ENCODE data around the gene MED25. TPM values are rescaled to one million over a fixed set of nuclear protein-coding genes. Genes with fewer than 3 reads are reported as not detected.

Gene MED25
- total RNA-seq, 1 donor from 2014 or later = 88.8 TPM

GRCh38 chr19:49874503-49875157, 56.5 kb downstream of the MED25 start:
- peaks cover 38% of the 10 kb centered on the region for H3K4me1 Mint-ChIP-seq
- ATAC-seq (ENCODE audit: low read depth) (no peak), DNase-seq (no peak)
- intact Hi-C loops (cut with micrococcal nuclease) = loop anchor here (5.0 to 10.0 kb wide), 4 partner anchors 282 to 880 kb away; partner anchors contain the start of genes ALDH16A1, C19orf73, GYS1 and LIN7B
- no peaks in the 10 kb centered on the region for H3K9me3 Mint-ChIP-seq
- no peak for TF ChIP-seq CTCF (IDR thresholded peaks at IDR 0.05)
- H3K27me3 Mint-ChIP-seq = no peaks in the 10 kb centered on the region
- ChIA-PET POLR2A (interaction anchor here (1.2 to 4.5 kb wide), 3 partner anchors 24 to 55 kb away, joined by 3 to 73 read pairs (median 26); partner anchors contain the start of genes ATF5, NUP62 and PTOV1), CTCF (no interaction called here)
- H3K36me3 Mint-ChIP-seq (ENCODE audit: low read depth) = peaks cover 19% of the 10 kb centered on the region
- no peak overlapping the region for H3K27ac Mint-ChIP-seq
- no peak overlapping the region for H3K4me3 Mint-ChIP-seq

GRCh38 chr19:49875177-49875576, 57.1 kb downstream of the MED25 start:
- DNase-seq (no peak), ATAC-seq (ENCODE audit: low read depth) (no peak)
- Mint-ChIP-seq H3K4me3 (no peak overlapping the region), H3K4me1 (peaks cover 36% of the 10 kb centered on the region), H3K9me3 (no peaks in the 10 kb centered on the region), H3K27ac (no peak overlapping the region), H3K36me3 (ENCODE audit: low read depth) (peaks cover 22% of the 10 kb centered on the region), H3K27me3 (no peaks in the 10 kb centered on the region)
- CTCF ChIA-PET = interaction anchor here (1.0 kb wide), 1 partner anchor 20 kb away, joined by 4 read pairs; no protein-coding TSS in a partner anchor
- no peak for TF ChIP-seq CTCF (IDR thresholded peaks at IDR 0.05)
- intact Hi-C loops (cut with micrococcal nuclease) = loop anchor here (5.0 to 10.0 kb wide), 4 partner anchors 283 to 880 kb away; partner anchors contain the start of genes ALDH16A1, C19orf73, GYS1 and LIN7B
- POLR2A ChIA-PET = interaction anchor here (0.5 to 4.5 kb wide), 9 partner anchors 7 to 334 kb away, joined by 3 to 73 read pairs (median 17); partner anchors contain the start of genes AP2A1, ATF5, FUZ and IL4I1

GRCh38 chr19:49875857-49876421, 57.9 kb downstream of the MED25 start:
- intact Hi-C loops (cut with micrococcal nuclease) = loop anchor here (1.0 to 10.0 kb wide), 10 partner anchors 26 to 1237 kb away; partner anchors contain the start of genes ALDH16A1, C19orf73, GYS1 and JOSD2
- DNase-seq (peak; percentile 64), ATAC-seq (ENCODE audit: low read depth) (no peak)
- no peak overlapping the region for H3K4me3 Mint-ChIP-seq
- TF ChIP-seq CTCF (IDR thresholded peaks at IDR 0.05) = no peak
- H3K36me3 Mint-ChIP-seq (ENCODE audit: low read depth) = peaks cover 29% of the 10 kb centered on the region
- peaks cover 29% of the 10 kb centered on the region for H3K4me1 Mint-ChIP-seq
- no peaks in the 10 kb centered on the region for H3K9me3 Mint-ChIP-seq
- ChIA-PET POLR2A (interaction anchor here (0.6 to 4.5 kb wide), 20 partner anchors 8 to 380 kb away, joined by 3 to 73 read pairs (median 14); partner anchors contain the start of genes AP2A1, ATF5, FUZ and IL4I1), CTCF (interaction anchor here (1.0 to 1.7 kb wide), 3 partner anchors 17 to 63 kb away, joined by 3 to 4 read pairs (median 4); partner anchors contain the start of gene FUZ)
- no peak overlapping the region for H3K27ac Mint-ChIP-seq
- no peaks in the 10 kb centered on the region for H3K27me3 Mint-ChIP-seq

GRCh38 chr19:49876422-49877019, 58.4 kb downstream of the MED25 start:
- no peak for TF ChIP-seq CTCF (IDR thresholded peaks at IDR 0.05)
- ATAC-seq (ENCODE audit: low read depth) (peak; percentile 61), DNase-seq (peak; percentile 96)
- CTCF ChIA-PET = interaction anchor here (1.3 to 1.7 kb wide), 2 partner anchors 16 to 63 kb away, joined by 3 to 4 read pairs; partner anchors contain the start of gene FUZ
- intact Hi-C loops (cut with micrococcal nuclease) = loop anchor here (1.0 to 10.0 kb wide), 22 partner anchors 7 to 1238 kb away; partner anchors contain the start of genes ALDH16A1, ATF5, C19orf73 and FUZ
- Mint-ChIP-seq H3K36me3 (ENCODE audit: low read depth) (peaks cover 34% of the 10 kb centered on the region), H3K4me3 (no peak overlapping the region), H3K4me1 (peaks cover 29% of the 10 kb centered on the region), H3K27me3 (no peaks in the 10 kb centered on the region), H3K27ac (no peak overlapping the region), H3K9me3 (no peaks in the 10 kb centered on the region)
- POLR2A ChIA-PET = interaction anchor here (0.5 to 4.5 kb wide), 35 partner anchors 9 to 541 kb away, joined by 3 to 73 read pairs (median 7); partner anchors contain the start of genes AP2A1, ATF5, CD37 and FUZ

All from activated B cell treated with CpG ODN at 0.5 μM for 24 hours (primary cell).